Measurements from ENCODE around the gene FRMD8. TPM values are rescaled to one million over a fixed set of nuclear protein-coding genes. Genes with fewer than 3 reads are reported as not detected.

Gene FRMD8
- total and polyA plus RNA-seq, 9 of the 15 experiments (the other 6 are each of a cell fraction or from before 2014, with no cell fraction given) = 4.5 to 54.5 (median 15.8) TPM

DNA sequence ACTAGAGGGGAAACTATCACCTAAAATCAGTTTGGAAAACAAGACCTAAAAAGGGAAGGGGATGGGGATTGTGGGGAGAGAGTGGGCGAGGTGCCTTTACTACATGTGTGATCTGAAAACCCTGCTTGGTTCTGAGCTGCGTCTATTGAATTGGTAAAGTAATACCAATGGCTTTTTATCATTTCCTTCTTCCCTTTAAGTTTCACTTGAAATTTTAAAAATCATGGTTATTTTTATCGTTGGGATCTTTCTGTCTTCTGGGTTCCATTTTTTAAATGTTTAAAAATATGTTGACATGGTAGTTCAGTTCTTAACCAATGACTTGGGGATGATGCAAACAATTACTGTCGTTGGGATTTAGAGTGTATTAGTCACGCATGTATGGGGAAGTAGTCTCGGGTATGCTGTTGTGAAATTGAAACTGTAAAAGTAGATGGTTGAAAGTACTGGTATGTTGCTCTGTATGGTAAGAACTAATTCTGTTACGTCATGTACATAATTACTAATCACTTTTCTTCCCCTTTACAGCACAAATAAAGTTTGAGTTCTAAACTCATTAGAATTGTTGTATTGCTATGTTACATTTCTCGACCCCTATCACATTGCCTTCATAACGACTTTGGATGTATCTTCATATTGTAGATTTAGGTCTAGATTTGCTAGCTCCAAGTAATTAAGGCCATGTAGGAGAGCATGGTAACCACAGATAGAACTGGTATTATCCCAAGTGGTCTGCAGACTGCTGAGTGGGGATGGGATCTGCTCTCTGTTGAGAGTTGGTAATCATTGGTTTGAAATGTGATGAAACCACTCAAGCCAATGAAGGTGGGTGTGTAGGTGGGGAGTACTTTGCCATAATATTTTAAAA, 39.8 kb downstream of the FRMD8 start (continued):
- TF ChIP-seq SRSF9 (IDR thresholded peaks at IDR 0.05; ENCODE audit: borderline replicate concordance, low read depth, low read length) (no peak), TCFL5 (CRISPR knock-in tag; conservative IDR thresholded peaks at IDR 0.05) (no peak), ZNF445 (CRISPR knock-in tag; IDR thresholded peaks at IDR 0.05; ENCODE audit: low read depth) (no peak), ZNF239 (CRISPR knock-in tag; IDR thresholded peaks at IDR 0.05) (no peak), ILF3 (IDR thresholded peaks at IDR 0.05; ENCODE audit: borderline replicate concordance) (no peak), LCOR (CRISPR knock-in tag; IDR thresholded peaks at IDR 0.05) (peak; percentile 85), ZNF778 (CRISPR knock-in tag; IDR thresholded peaks at IDR 0.05) (no peak), JUND (IDR thresholded peaks at IDR 0.05; ENCODE audit: borderline replicate concordance, low read depth, low read length) (peak; percentile 55), JUND (tag; IDR thresholded peaks at IDR 0.05; ENCODE audit: borderline replicate concordance, low read depth, low read length) (no peak), TAL1 (IDR thresholded peaks at IDR 0.05) (no peak), ELF1 (tag; IDR thresholded peaks at IDR 0.05) (no peak), ZNF143 (CRISPR knock-in tag; IDR thresholded peaks at IDR 0.05) (no peak), NCOA6 (IDR thresholded peaks at IDR 0.05) (no peak), MTA1 (IDR thresholded peaks at IDR 0.05; ENCODE audit: borderline replicate concordance) (no peak), PML (IDR thresholded peaks at IDR 0.05; ENCODE audit: low read length) (no peak), TAF15 (IDR thresholded peaks at IDR 0.05; ENCODE audit: low read depth, low read length) (no peak)
- TF ChIP-seq, protein P1, sequence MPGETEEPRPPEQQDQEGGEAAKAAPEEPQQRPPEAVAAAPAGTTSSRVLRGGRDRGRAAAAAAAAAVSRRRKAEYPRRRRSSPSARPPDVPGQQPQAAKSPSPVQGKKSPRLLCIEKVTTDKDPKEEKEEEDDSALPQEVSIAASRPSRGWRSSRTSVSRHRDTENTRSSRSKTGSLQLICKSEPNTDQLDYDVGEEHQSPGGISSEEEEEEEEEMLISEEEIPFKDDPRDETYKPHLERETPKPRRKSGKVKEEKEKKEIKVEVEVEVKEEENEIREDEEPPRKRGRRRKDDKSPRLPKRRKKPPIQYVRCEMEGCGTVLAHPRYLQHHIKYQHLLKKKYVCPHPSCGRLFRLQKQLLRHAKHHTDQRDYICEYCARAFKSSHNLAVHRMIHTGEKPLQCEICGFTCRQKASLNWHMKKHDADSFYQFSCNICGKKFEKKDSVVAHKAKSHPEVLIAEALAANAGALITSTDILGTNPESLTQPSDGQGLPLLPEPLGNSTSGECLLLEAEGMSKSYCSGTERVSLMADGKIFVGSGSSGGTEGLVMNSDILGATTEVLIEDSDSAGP (CRISPR knock-in tag; IDR thresholded peaks at IDR 0.05) = no peak
- TF ChIP-seq, protein P2, sequence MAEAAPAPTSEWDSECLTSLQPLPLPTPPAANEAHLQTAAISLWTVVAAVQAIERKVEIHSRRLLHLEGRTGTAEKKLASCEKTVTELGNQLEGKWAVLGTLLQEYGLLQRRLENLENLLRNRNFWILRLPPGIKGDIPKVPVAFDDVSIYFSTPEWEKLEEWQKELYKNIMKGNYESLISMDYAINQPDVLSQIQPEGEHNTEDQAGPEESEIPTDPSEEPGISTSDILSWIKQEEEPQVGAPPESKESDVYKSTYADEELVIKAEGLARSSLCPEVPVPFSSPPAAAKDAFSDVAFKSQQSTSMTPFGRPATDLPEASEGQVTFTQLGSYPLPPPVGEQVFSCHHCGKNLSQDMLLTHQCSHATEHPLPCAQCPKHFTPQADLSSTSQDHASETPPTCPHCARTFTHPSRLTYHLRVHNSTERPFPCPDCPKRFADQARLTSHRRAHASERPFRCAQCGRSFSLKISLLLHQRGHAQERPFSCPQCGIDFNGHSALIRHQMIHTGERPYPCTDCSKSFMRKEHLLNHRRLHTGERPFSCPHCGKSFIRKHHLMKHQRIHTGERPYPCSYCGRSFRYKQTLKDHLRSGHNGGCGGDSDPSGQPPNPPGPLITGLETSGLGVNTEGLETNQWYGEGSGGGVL (CRISPR knock-in tag; IDR thresholded peaks at IDR 0.05) = no peak
- TF ChIP-seq, protein P3, sequence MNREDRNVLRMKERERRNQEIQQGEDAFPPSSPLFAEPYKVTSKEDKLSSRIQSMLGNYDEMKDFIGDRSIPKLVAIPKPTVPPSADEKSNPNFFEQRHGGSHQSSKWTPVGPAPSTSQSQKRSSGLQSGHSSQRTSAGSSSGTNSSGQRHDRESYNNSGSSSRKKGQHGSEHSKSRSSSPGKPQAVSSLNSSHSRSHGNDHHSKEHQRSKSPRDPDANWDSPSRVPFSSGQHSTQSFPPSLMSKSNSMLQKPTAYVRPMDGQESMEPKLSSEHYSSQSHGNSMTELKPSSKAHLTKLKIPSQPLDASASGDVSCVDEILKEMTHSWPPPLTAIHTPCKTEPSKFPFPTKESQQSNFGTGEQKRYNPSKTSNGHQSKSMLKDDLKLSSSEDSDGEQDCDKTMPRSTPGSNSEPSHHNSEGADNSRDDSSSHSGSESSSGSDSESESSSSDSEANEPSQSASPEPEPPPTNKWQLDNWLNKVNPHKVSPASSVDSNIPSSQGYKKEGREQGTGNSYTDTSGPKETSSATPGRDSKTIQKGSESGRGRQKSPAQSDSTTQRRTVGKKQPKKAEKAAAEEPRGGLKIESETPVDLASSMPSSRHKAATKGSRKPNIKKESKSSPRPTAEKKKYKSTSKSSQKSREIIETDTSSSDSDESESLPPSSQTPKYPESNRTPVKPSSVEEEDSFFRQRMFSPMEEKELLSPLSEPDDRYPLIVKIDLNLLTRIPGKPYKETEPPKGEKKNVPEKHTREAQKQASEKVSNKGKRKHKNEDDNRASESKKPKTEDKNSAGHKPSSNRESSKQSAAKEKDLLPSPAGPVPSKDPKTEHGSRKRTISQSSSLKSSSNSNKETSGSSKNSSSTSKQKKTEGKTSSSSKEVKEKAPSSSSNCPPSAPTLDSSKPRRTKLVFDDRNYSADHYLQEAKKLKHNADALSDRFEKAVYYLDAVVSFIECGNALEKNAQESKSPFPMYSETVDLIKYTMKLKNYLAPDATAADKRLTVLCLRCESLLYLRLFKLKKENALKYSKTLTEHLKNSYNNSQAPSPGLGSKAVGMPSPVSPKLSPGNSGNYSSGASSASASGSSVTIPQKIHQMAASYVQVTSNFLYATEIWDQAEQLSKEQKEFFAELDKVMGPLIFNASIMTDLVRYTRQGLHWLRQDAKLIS (CRISPR knock-in tag; IDR thresholded peaks at IDR 0.05) = peak; percentile 87
- TF ChIP-seq, protein P4, sequence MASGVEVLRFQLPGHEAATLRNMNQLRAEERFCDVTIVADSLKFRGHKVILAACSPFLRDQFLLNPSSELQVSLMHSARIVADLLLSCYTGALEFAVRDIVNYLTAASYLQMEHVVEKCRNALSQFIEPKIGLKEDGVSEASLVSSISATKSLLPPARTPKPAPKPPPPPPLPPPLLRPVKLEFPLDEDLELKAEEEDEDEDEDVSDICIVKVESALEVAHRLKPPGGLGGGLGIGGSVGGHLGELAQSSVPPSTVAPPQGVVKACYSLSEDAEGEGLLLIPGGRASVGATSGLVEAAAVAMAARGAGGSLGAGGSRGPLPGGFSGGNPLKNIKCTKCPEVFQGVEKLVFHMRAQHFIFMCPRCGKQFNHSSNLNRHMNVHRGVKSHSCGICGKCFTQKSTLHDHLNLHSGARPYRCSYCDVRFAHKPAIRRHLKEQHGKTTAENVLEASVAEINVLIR (CRISPR knock-in tag; IDR thresholded peaks at IDR 0.05) = no peak

Data from K562 (cell line).